Ishikawa (cell line): ENCODE results near the gene ZNF664.
A peak's percentile ranks its signal among the peaks of the same experiment; 100 is the strongest.

ENCODE experiments used
- CEBPB ChIP-seq: IDR thresholded peaks from 2 replicates; pipeline ENCODE4 v1.6.1; 2012
- CREB1 ChIP-seq: IDR thresholded peaks from 2 replicates; pipeline ENCODE4 v1.6.1; 2012; ENCODE audit warnings: low read depth
- EGR1 ChIP-seq: IDR thresholded peaks from 2 replicates; pipeline ENCODE4 v1.6.1; 2012
- EP300 ChIP-seq: IDR thresholded peaks from 2 replicates; pipeline ENCODE4 v1.6.1; 2012; ENCODE audit warnings: borderline replicate concordance
- FOXM1 ChIP-seq: IDR thresholded peaks from 2 replicates; pipeline ENCODE4 v1.6.1; 2012; ENCODE audit warnings: low read depth, borderline replicate concordance
- NFIC ChIP-seq: IDR thresholded peaks from 2 replicates; pipeline ENCODE4 v1.6.1; 2012
- RAD21 ChIP-seq: IDR thresholded peaks from 2 replicates; pipeline ENCODE4 v1.6.1; 2012; ENCODE audit warnings: low read depth
- TAF1 ChIP-seq: IDR thresholded peaks from 2 replicates; pipeline ENCODE4 v1.6.1; 2012; ENCODE audit warnings: low read depth, mild to moderate bottlenecking
- TCF12 ChIP-seq: IDR thresholded peaks from 2 replicates; pipeline ENCODE4 v1.6.1; 2012; ENCODE audit warnings: low read depth
- TEAD4 ChIP-seq: IDR thresholded peaks from 2 replicates; pipeline ENCODE4 v1.6.1; 2012
- YY1 ChIP-seq: IDR thresholded peaks from 2 replicates; pipeline ENCODE4 v1.6.1; 2012; ENCODE audit warnings: low read depth
- ZBTB7A ChIP-seq: IDR thresholded peaks from 2 replicates; pipeline ENCODE4 v1.6.1; 2012; ENCODE audit warnings: low read depth
- TF ChIP-seq, protein P1 (sequence below): IDR thresholded peaks from 2 replicates; pipeline ENCODE4 v1.6.1; 2012
- TF ChIP-seq, protein P2 (sequence below): IDR thresholded peaks from 2 replicates; pipeline ENCODE4 v1.6.1; 2012; ENCODE audit warnings: low read depth, mild to moderate bottlenecking
- TF ChIP-seq, protein P3 (sequence below): IDR thresholded peaks from 2 replicates; pipeline ENCODE4 v1.6.1; 2012

ZNF664 gene

DNA sequence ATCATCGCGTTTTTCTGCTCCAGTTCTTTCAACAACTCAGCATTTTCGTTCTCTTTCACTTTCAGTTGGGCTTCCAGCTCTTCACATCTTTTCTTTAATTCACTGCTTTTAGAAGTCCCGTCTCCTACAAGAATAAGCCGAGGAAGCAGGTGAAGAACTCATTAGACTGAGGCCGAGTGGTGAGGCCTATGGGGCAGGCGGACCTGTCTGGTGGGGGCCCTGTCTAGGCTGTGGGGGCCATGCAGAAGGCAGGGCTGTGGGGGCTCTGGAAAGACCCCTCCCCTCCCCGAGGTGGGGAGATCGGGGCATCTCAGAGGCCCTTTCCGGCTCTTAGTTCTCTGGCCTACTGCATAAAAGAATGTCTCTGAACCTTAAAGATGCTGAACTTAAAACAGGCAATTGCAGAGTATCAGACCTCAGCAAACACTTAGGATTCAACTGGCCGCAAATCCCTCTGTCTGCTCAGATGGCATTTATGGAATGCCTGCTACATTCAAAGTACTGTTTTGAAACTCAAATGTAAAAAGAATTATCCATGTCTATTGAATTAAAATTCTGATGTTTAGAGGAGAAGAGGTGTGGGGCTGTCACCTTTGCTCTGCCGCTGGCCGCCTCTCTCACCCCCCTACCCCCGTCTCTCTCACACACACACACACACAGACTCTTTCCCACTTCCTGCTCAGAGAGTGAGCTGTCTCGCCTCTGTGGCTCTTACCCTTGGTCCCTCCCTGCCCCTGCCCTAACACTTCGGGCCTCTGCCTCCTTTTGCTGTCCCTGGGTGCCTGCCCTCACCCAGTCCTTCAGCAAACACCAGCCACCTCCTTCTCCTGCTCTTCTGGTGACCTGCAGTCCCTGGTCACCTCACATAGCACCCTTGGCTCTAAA is 35.1 kb upstream of the ZNF664 start:
- TF ChIP-seq EGR1 (no peak), NFIC (no peak), TAF1 (no peak), YY1 (no peak), ZBTB7A (no peak)
- TF ChIP-seq, protein P1, sequence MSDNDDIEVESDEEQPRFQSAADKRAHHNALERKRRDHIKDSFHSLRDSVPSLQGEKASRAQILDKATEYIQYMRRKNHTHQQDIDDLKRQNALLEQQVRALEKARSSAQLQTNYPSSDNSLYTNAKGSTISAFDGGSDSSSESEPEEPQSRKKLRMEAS = no peak
- TF ChIP-seq, protein P2, sequence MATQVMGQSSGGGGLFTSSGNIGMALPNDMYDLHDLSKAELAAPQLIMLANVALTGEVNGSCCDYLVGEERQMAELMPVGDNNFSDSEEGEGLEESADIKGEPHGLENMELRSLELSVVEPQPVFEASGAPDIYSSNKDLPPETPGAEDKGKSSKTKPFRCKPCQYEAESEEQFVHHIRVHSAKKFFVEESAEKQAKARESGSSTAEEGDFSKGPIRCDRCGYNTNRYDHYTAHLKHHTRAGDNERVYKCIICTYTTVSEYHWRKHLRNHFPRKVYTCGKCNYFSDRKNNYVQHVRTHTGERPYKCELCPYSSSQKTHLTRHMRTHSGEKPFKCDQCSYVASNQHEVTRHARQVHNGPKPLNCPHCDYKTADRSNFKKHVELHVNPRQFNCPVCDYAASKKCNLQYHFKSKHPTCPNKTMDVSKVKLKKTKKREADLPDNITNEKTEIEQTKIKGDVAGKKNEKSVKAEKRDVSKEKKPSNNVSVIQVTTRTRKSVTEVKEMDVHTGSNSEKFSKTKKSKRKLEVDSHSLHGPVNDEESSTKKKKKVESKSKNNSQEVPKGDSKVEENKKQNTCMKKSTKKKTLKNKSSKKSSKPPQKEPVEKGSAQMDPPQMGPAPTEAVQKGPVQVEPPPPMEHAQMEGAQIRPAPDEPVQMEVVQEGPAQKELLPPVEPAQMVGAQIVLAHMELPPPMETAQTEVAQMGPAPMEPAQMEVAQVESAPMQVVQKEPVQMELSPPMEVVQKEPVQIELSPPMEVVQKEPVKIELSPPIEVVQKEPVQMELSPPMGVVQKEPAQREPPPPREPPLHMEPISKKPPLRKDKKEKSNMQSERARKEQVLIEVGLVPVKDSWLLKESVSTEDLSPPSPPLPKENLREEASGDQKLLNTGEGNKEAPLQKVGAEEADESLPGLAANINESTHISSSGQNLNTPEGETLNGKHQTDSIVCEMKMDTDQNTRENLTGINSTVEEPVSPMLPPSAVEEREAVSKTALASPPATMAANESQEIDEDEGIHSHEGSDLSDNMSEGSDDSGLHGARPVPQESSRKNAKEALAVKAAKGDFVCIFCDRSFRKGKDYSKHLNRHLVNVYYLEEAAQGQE = no peak

DNA sequence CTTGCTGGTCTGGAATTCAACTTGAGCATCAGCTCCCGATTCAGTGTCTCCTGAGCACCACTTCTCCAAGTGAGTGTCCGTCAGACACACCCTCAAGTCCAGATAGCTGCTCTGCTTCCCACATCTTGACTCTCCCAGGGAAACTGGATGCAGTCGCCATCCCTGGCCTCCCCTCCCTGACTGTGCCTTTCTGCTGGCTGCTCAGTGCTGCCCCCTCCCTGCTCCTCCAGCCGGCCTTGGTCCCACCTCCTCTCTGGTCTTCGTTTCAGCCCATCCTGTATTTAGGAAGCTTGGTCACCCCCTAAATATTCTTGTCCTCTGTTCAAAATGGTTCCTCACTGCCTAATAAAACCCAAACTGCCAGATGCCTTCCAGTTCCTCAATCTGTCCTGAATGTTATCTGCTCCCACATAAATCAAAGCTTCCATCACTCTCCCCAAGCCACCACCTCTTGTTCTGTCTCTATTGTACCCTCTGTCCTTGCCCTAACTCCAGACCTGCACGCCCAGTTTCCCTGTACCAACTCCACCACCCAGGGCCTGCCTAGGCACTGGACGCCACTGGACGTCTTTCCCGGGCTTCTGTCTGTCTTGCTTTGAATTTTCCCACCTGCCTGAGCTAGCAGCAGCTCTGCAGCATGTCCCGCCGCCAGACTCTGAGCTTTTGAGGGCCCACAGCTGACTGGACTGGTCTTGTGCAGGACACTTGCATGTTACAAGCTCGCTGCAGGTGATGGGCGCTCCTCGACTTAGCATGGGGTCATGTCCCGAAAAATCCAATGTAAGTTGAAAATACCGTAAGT is 34.1 kb upstream of the ZNF664 start:
- TF ChIP-seq, protein P1 = no peak
- TF ChIP-seq CREB1 (no peak), TCF12 (no peak), CEBPB (no peak), NFIC (no peak), RAD21 (peak; percentile 23; the same call in 1 of the 2 replicates), EGR1 (no peak), TEAD4 (no peak)
- TF ChIP-seq, protein P3, sequence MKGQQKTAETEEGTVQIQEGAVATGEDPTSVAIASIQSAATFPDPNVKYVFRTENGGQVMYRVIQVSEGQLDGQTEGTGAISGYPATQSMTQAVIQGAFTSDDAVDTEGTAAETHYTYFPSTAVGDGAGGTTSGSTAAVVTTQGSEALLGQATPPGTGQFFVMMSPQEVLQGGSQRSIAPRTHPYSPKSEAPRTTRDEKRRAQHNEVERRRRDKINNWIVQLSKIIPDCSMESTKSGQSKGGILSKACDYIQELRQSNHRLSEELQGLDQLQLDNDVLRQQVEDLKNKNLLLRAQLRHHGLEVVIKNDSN = no peak

DNA sequence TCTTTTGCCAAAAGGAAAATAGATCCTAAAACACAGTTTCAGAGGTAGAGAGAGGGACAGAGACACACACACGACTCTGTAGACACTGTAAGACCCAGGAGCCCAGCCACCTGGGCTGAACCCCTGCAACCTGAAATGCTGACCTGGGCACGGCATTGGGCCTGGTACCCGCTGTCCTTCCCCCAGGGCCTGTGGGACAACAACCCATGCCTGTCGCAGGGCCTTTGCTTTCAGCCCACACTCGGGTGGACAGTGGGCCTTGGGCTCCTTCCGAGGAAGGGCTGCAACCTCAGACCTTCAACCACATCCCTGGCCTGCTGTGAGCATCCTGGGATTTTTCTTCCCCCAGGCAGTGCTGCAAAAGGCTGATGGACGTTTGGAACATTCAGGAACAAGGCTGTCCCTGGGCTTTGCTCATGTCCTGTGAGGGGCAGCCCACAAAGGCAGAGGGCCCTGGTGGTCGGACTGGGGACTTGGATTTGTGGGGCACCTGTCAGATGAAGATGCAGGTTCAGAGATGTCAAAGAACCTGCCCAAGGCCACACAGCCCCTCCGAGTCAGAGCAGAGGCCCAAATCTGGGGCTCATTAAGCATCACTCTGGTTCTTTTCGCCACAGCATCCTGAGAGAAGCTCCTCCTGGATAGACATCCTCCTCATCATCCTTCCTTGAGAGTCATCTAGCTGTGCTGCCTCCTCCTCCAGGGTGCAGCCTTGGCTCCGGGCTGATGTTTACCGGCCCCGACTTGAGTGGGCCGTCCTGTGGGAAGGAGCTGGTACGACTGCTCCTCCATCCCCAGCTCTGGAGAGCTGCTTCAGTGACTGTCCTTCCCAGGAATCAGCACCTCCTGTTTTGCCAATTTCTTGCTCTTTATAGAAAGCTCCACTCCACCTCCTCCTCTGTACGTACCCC is 33.0 kb upstream of the ZNF664 start:
- TF ChIP-seq TAF1 (no peak), TEAD4 (no peak), EP300 (no peak), RAD21 (no peak), EGR1 (no peak), YY1 (no peak), ZBTB7A (no peak), TCF12 (no peak), NFIC (no peak), CREB1 (no peak), CEBPB (no peak), FOXM1 (no peak)
- TF ChIP-seq, protein P3 = no peak
- TF ChIP-seq, protein P2 = no peak
- TF ChIP-seq, protein P1 = no peak

DNA sequence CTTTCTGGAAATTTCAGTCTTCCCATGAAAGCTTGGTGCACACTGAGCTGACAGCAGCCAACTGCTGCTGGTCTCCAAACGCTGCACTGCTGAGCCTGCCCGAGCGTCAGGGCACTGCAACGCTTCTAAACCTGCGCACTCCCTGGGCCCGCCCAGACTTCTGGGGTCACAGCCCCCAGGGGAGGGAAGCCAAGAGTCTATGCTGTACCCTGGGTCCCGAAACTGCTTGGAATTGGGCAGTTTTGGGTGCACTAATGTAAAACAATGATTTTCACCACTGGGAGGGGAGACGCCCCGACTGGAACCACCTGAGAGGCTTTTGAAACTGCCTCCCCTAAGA is 32.4 kb upstream of the ZNF664 start:
- TF ChIP-seq EGR1 (no peak), ZBTB7A (no peak), EP300 (no peak), RAD21 (no peak), TAF1 (no peak), FOXM1 (no peak), TCF12 (no peak), TEAD4 (no peak)
- TF ChIP-seq, protein P3 = no peak
